Fibroblast of peridontal ligament (primary cell): ENCODE results near the gene BAZ2B.
"Not testable (repeated sequence)": the region's sequence is repeated elsewhere in the genome, so short reads cannot be mapped to it uniquely, and the experiment has no call there.

Experiments
- DNase-seq: peaks from one replicate; pipeline ENCODE4 v3.0.0-alpha.2; 2010; ENCODE audit errors: extremely low read depth

BAZ2B gene

DNA sequence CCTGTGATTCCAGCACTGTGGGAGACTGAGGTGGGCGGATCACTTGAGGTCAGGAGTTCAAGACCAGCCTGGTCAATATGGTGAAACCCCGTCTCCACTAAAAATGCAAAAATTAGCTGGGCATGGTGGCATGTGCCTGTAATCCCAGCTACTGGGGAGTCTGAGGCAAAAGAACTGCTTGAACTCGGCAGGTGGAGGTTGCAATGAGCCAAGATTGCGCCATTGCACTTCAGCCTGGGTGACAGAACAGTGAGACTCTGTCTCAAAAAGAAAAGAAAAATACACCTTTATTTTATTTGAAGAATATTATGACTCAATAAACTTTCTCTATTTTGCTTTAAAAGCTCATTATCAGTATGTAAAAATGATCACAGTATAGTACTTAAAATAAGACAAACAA is 81.1 kb downstream of the BAZ2B start:
- DNase-seq = not testable (repeated sequence)

- DNase-seq = no peak
These were observed 84.9 kb downstream of the BAZ2B start for GRCh38 chr2:159531475-159531874.

GRCh38 chr2:159526433-159526832 is 89.9 kb downstream of the BAZ2B start:
- DNase-seq = no peak

DNA sequence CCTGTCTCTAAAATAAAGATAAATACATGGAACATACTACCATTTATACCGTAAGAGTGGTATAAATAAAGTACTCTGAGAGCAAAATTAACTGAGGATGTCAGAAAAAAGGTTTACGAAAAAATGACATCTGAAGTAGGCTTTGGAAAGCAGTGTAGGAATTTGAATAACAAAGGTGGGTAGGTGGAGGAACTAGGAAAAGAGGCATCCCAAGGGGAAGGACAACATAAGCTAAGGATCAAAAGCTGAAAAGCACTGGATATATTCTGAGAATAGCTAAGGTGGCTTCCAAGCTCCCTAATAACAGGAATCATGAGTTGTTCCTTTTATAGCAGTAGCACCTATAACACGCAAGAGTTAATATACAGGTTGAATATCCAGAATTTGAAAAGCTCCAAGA is 91.3 kb downstream of the BAZ2B start:
- no peak for DNase-seq

DNA sequence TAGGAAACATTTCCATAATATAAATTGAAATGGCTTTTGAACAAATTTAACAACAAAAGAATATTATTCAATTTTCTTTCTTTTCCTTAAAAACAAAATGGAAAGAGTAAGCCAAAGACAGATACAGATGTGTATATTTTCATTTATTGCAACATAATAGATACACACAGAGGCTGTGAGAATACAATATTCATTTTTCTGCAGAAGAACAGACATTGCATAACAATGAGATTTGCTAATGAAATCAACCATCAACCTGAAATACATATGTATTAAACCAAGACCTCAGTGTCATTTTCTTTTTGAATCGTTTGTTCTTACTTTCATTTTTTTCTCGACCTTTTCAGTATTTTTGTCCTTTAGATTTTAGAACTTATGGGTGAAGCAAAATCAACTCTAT is 95.1 kb downstream of the BAZ2B start:
- DNase-seq = no peak

- peak; percentile 10 for DNase-seq
These were observed 97.9 kb downstream of the BAZ2B start for GRCh38 chr2:159518321-159519005.

- peak; percentile 48 for DNase-seq
These were observed 100.0 kb downstream of the BAZ2B start for GRCh38 chr2:159516241-159516758.

GRCh38 chr2:159515441-159515840 is 100.9 kb downstream of the BAZ2B start:
- DNase-seq = peak; percentile 5

DNA sequence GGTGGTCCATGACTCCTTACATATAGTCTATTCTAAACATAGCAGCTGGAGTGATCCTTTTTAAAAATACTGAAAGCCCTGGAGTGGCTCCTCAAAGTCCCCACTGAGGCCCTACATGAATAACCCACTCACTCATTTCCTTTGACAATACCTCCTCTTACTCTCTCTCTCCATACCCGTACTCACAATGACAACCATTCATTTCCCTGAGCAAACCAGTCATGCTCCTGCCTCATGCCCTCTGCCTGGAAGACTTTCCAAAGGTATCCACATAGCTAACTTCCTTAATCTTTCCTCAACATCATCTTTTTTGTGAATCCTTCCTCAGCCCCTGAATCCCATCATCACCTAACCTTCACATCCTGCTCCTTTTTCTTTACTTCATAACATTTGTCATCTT is 102.6 kb downstream of the BAZ2B start:
- DNase-seq = no peak

- no peak for DNase-seq
These were observed 108.2 kb downstream of the BAZ2B start for GRCh38 chr2:159508140-159508539.

DNA sequence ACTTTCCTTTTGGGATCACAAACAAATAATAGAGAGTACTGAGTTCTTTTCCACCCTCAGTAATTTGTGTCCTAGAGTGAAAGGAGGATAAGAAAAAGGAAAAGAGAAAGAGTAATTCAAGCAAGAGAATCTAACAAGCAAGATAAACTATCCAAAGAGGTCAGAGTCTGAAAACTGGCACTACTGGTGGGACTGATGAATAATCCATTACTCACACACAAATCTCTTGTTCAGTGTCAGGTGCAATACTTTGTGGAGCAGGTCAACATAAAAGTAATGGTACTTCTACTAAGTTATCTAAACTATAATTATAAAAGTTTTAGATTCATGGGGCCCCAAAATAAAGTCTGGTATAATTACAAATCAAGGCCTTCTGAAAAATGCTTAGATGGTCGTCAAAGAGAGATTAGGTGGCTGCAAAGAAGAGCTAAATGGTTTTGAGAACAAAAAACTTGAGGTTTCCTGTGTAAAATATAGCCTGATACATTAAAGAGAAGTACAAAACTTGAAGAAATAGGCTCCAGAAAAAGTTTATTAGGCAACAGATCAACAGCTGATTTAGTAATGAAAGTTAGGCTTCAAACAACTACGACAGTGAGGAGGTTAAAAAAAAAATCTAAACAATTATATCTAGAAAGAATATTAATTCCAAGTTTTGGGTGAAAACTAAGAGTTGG is 109.4 kb downstream of the BAZ2B start:
- DNase-seq = peak; percentile 15

DNA sequence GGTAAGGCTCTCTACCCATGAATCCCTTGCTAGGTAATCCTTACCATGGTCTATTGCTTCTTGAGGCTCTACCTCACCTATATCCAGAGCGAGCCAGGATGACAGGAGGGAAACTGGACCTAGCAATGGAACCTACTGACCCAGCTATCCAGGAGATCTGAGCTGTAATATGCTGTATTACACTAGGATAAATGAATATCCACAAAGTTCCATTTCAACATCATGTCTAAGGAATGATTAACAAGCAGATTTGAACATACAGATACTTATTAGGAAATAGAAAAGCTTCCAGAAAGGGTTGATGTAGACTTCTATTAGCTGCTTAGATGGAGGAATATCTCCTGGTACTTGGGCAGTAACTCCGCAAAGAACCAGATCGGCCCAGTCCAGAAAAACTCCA is 110.1 kb downstream of the BAZ2B start:
- no peak for DNase-seq

- peak; percentile 20 for DNase-seq
These were observed 111.2 kb downstream of the BAZ2B start for GRCh38 chr2:159505196-159505595.

DNA sequence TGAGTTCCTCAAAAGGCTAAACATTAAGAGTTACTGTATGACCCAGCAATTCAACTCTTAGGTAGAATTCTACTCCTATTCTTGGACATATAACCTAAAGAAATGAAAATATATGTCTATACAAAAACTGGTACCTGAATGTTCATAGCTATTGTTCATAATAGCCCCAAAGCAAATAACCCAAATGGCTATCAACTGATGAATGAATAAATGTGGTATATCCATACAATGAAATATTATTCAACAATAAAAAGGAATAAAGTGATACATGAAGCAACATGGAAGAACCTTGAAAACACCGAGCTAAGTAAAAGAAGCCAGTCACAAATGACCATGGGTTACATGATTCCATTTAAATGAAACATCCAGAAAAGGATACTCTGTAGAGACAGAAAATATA is 114.6 kb downstream of the BAZ2B start:
- DNase-seq = no peak

DNA sequence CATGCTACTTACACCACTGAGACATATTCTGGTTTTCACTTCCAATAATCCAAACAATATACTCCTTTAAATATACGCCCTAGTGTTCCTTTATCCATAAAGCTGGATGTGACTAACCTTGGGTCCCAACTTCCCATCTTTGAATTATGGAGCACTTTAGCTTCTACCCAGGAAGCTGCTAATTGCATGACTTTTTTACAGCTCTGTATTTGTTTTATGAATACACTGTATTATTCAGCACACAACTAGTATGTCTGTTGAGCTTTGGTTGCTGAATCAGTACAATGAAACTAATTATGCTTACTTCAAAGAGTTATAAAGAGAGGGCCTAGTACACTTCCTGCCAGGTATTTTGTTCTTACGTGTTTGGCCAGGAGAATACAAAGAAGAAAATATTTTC is 118.5 kb downstream of the BAZ2B start:
- DNase-seq = no peak

- DNase-seq = peak; percentile 78
These were observed 119.1 kb downstream of the BAZ2B start for GRCh38 chr2:159497256-159497655.

- DNase-seq = no peak
These were observed 126.9 kb downstream of the BAZ2B start for GRCh38 chr2:159489476-159489875.

GRCh38 chr2:159484532-159484931 is 131.8 kb downstream of the BAZ2B start:
- DNase-seq = no peak

GRCh38 chr2:159476329-159476728 is 140.0 kb downstream of the BAZ2B start:
- no peak for DNase-seq

GRCh38 chr2:159475793-159476192 is 140.6 kb downstream of the BAZ2B start:
- DNase-seq = no peak

DNA sequence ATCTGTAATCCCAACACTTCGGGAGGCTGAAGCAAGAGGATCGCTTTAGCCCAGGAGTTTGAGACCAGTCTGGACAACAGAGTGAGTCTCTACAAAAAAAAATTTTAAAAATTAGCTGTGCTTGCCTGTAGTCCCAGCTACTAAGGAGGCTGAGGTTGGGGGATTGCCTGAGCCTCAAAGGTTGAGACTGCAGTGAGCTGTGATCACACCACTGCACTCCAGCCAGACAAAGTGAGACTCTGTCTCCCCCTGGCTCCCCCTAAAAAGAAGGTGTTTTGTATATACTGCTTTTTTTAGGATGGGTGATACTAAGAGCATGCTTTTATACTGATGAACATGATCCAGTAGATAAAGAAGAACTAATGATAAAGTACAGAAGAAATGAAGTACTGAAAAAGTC is 145.0 kb downstream of the BAZ2B start:
- no peak for DNase-seq

DNA sequence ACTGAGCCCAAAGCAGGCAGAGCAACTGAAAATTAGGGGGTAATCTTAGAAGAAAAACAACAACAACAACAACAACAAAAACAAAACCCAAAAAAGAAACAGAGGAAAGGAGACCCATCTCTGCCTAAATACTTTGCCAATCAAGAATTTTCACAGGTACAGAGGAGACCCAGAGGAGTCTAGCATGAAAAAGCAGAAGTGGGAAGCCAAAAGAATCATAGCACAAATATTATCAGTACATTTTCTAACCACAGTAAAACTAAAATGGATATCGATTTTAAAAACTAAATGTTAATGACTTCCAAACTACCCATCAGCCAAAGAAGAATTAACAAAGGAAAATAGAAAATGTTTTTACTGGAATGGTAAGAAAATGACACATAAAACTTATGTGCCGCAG is 148.1 kb downstream of the BAZ2B start:
- no peak for DNase-seq

GRCh38 chr2:159462961-159463360 is 153.4 kb downstream of the BAZ2B start:
- no peak for DNase-seq
